HG02938 (cell line): ENCODE measurements around the gene ZFP91.

Experiments
- ATAC-seq: cut with Tn5 transposase; IDR thresholded peaks from one replicate; pipeline ENCODE4 v1.9.1; 2021; ENCODE audit warnings: mild to moderate bottlenecking, moderate library complexity; ENCODE audit not compliant: unreplicated experiment

ZFP91 gene

GRCh38 chr11:58658623-58659022 lies 79.8 kb downstream of the ZFP91 start:
- no peak for ATAC-seq

- no peak for ATAC-seq
Observed at GRCh38 chr11:58659404-58659803, 80.5 kb downstream of the ZFP91 start.

GRCh38 chr11:58659910-58660570 lies 81.2 kb downstream of the ZFP91 start:
- ATAC-seq = no peak
